Glutamatergic neuron (in vitro differentiated cells): ENCODE measurements around the gene STIM2. TPM values are rescaled to one million over a fixed set of nuclear protein-coding genes. Genes with fewer than 3 reads are reported as not detected.

Experiments
- DNase-seq: peaks from one replicate; pipeline ENCODE4 v3.0.0; 2022
- H3K27ac Mint-ChIP-seq: one replicate; pipeline ENCODE4 v1.8.0; 2020; ENCODE audit warnings: mild to moderate bottlenecking, mixed read lengths, inconsistent platforms; ENCODE audit not compliant: unreplicated experiment
- H3K27me3 Mint-ChIP-seq: one replicate; pipeline ENCODE4 v1.8.0; 2020; ENCODE audit warnings: mild to moderate bottlenecking, moderate library complexity, mixed read lengths, inconsistent platforms; ENCODE audit not compliant: unreplicated experiment
- H3K36me3 Mint-ChIP-seq: one replicate; pipeline ENCODE4 v1.8.0; 2020; ENCODE audit warnings: mild to moderate bottlenecking, mixed read lengths, inconsistent platforms; ENCODE audit not compliant: unreplicated experiment
- H3K4me1 Mint-ChIP-seq: one replicate; pipeline ENCODE4 v1.8.0; 2020; ENCODE audit warnings: mild to moderate bottlenecking, low read depth, mixed read lengths, inconsistent platforms; ENCODE audit not compliant: unreplicated experiment
- H3K4me3 Mint-ChIP-seq: one replicate; pipeline ENCODE4 v1.8.0; 2020; ENCODE audit warnings: mild to moderate bottlenecking, mixed read lengths, inconsistent platforms; ENCODE audit not compliant: unreplicated experiment
- H3K9me3 Mint-ChIP-seq: one replicate; pipeline ENCODE4 v1.8.0; 2020; ENCODE audit warnings: mild to moderate bottlenecking, moderate library complexity, mixed read lengths, inconsistent platforms; ENCODE audit not compliant: unreplicated experiment
- total RNA-seq: library from RNA; stranded (reverse); fragmentation: NEBNext Ultra II Directional; extraction: Animal tissue kit (Norgen Biotek cat#: 25700); gene quantifications from one replicate; pipeline ENCODE4 v1.2.1, GENCODE V29; 2021; ENCODE audit not compliant: unreplicated experiment
- TF ChIP-seq, protein P1 (sequence below): fragments of 200-600 bp; sonication (generic); IDR thresholded peaks from one replicate; pipeline ENCODE4 v1.5.0; 2021; ENCODE audit not compliant: partially characterized antibody, unreplicated experiment

Gene STIM2
- total RNA-seq, 1 donor from 2014 or later, result 28.2 TPM

DNA sequence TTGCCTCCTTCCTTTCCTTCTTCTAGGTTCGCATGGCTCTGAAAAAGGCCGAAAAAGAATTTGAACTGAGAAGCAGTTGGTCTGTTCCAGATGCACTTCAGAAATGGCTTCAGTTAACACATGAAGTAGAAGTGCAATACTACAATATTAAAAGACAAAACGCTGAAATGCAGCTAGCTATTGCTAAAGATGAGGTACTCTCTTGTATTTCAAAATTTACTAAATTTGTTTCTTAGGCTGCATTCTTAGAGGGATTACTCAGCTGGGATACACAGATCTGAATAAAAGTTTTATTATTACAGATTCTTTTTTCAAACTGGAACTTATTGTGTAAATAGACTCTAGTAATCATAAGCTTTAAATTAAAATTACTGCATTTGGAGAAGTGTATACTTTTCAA, 146.9 kb downstream of the STIM2 start:
- H3K4me3 Mint-ChIP-seq, result no peak overlapping the region
- no peaks in the 10 kb centered on the region for H3K36me3 Mint-ChIP-seq
- H3K27me3 Mint-ChIP-seq, result no peaks in the 10 kb centered on the region
- no peaks in the 10 kb centered on the region for H3K4me1 Mint-ChIP-seq
- DNase-seq, result no peak
- TF ChIP-seq, protein P1, sequence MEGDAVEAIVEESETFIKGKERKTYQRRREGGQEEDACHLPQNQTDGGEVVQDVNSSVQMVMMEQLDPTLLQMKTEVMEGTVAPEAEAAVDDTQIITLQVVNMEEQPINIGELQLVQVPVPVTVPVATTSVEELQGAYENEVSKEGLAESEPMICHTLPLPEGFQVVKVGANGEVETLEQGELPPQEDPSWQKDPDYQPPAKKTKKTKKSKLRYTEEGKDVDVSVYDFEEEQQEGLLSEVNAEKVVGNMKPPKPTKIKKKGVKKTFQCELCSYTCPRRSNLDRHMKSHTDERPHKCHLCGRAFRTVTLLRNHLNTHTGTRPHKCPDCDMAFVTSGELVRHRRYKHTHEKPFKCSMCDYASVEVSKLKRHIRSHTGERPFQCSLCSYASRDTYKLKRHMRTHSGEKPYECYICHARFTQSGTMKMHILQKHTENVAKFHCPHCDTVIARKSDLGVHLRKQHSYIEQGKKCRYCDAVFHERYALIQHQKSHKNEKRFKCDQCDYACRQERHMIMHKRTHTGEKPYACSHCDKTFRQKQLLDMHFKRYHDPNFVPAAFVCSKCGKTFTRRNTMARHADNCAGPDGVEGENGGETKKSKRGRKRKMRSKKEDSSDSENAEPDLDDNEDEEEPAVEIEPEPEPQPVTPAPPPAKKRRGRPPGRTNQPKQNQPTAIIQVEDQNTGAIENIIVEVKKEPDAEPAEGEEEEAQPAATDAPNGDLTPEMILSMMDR, result no peak
- H3K27ac Mint-ChIP-seq, result no peak overlapping the region
- H3K9me3 Mint-ChIP-seq, result no peaks in the 10 kb centered on the region

- Mint-ChIP-seq H3K27me3 (no peaks in the 10 kb centered on the region), H3K4me3 (no peak overlapping the region), H3K9me3 (no peaks in the 10 kb centered on the region), H3K4me1 (no peaks in the 10 kb centered on the region), H3K36me3 (no peaks in the 10 kb centered on the region), H3K27ac (no peak overlapping the region)
- TF ChIP-seq, protein P1, result no peak
- DNase-seq, result no peak
Measured at GRCh38 chr4:27008679-27009078, 148.0 kb downstream of the STIM2 start.

DNA sequence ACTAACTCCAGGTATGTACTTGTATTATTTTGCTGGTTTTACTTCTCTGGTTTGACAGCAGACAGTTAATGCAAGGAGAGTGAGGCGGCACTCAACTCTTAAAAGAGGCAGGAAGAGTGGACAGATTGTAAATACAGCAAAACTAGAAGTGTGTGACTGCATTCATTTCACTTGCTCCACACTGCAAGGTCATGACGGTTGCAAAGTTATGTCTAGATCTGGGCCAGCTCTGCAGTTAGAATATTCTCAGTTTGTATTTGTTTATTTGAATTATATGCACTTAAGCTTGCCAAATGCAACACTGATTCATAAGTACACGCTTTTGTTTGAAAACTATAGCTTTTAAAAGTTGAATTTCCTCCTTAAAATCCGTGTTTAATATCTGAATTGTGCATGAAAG, 148.9 kb downstream of the STIM2 start:
- H3K27ac Mint-ChIP-seq, result no peak overlapping the region
- H3K36me3 Mint-ChIP-seq, result no peaks in the 10 kb centered on the region
- no peaks in the 10 kb centered on the region for H3K4me1 Mint-ChIP-seq
- no peak overlapping the region for H3K4me3 Mint-ChIP-seq
- no peak for DNase-seq
- no peaks in the 10 kb centered on the region for H3K9me3 Mint-ChIP-seq
- TF ChIP-seq, protein P1, result no peak
- no peaks in the 10 kb centered on the region for H3K27me3 Mint-ChIP-seq

DNA sequence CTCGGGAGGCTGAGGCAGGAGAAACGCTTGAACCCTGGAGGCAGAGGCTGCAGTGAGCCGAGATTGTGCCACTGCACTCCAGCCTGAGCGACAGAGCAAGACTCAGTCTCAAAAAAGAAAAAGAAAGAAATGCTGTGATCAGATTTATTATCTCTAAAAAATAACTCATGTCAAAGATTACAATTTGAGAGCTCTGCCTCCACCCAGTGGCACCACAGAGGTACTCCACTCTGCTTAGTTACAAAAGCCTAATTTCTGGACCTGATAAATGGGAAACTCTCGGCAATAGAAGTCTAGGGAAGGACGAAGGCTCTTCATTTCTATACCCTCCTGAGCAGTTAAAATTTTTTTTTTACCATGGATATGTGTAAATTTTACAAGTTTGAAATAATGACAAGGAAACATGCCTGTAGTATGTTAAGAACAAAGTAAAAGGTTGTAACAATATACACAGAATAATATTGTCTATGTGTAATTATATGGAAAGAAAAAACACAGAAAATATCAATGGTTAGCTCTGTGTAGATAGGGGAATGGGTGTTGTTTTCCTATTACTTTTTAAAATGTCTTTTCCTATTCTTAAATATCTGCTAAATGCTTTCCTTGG, 149.8 kb downstream of the STIM2 start:
- DNase-seq, result peak; percentile 66
- Mint-ChIP-seq H3K27me3 (no peaks in the 10 kb centered on the region), H3K27ac (no peak overlapping the region), H3K4me3 (no peak overlapping the region), H3K4me1 (no peaks in the 10 kb centered on the region), H3K36me3 (peaks cover 4% of the 10 kb centered on the region), H3K9me3 (no peaks in the 10 kb centered on the region)
- TF ChIP-seq, protein P1, result peak; percentile 85

DNA sequence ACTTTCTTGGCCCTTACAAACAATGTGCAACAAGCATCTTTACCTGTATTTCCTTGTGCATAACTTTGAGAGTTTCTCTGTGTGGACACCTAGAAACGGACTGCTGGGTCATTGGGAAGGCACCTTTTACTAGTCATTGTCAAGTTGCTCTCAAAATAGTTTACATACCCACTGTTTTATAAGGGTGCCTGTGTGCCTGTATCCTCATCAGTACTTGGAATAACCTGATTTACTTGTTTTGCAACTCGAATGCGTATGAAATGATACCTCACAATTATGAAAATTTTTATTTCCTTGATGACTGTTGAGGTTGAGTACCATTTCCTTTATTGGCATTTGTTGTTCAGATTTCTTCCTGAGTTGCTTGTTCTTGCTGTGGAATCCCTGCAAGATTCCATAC, 150.8 kb downstream of the STIM2 start:
- no peak for DNase-seq
- no peak overlapping the region for H3K27ac Mint-ChIP-seq
- H3K4me1 Mint-ChIP-seq, result no peaks in the 10 kb centered on the region
- no peaks in the 10 kb centered on the region for H3K9me3 Mint-ChIP-seq
- no peak overlapping the region for H3K4me3 Mint-ChIP-seq
- TF ChIP-seq, protein P1, result no peak
- no peaks in the 10 kb centered on the region for H3K27me3 Mint-ChIP-seq
- peaks cover 10% of the 10 kb centered on the region for H3K36me3 Mint-ChIP-seq
